Activated CD4-positive, CD25-positive, alpha-beta regulatory T cell treated with anti-CD3 and anti-CD28 coated beads, Interleukin-2, amount 50 U/mL, for 72 hours (primary cell): ENCODE measurements around the gene IGFBP2.
"Not testable (repeated sequence)": the region's sequence is repeated elsewhere in the genome, so short reads cannot be mapped to it uniquely, and the experiment has no call there.

Experiments used
- DNase-seq: peaks from one replicate; pipeline ENCODE4 v3.0.0; 2021

IGFBP2 gene, protein sequence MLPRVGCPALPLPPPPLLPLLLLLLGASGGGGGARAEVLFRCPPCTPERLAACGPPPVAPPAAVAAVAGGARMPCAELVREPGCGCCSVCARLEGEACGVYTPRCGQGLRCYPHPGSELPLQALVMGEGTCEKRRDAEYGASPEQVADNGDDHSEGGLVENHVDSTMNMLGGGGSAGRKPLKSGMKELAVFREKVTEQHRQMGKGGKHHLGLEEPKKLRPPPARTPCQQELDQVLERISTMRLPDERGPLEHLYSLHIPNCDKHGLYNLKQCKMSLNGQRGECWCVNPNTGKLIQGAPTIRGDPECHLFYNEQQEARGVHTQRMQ

DNA sequence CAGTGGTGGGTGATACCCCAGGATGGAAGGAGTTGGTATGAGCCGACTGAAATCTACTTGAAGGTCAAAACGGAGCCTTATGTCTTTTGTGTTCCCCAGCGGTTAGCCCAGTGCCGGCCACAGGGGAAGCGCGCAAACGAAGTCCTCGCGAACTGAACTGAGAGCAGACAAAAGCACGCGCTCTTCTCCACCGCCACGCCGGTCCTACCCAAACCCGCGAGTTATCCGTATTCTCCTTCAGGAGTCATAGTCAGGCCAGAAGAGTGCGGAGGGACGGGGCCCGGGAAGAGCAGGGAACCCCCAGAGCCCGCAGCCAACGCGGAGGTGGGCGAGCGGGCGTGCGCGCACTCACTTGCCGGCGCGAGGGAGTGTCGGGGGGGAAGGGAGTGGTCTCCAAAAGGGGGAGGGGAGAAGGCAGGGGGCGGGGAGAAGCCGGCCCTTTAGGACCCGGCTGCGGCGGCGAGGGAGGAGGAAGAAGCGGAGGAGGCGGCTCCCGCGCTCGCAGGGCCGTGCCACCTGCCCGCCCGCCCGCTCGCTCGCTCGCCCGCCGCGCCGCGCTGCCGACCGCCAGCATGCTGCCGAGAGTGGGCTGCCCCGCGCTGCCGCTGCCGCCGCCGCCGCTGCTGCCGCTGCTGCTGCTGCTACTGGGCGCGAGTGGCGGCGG lies at the start of gene IGFBP2:
Gene IGFBP2, plus strand, starts transcription at position 469 of the 664 bp plus-strand sequence. Its CDS starts 104 bp downstream, at position 573.
- DNase-seq = no peak

DNA sequence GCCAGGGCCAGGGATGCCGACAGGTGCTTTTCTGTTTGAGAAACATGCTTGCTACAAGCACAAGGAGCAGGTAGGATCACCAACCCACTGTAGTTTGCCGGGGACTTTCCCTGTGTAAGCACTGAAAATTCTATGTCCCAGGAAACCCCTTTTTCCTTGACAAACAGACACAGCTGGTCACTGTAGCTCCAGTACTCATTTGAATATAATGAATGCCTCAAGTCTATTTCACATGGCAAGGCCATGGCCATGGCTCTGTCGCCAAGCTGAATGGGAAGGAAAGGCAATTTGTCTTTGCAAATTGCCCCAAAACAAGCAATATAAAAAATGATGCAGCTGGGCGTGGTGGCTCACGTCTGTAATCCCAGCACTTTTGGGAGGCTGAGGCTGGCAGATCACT lies 49.6 kb upstream of the IGFBP2 start:
- no peak for DNase-seq

DNA sequence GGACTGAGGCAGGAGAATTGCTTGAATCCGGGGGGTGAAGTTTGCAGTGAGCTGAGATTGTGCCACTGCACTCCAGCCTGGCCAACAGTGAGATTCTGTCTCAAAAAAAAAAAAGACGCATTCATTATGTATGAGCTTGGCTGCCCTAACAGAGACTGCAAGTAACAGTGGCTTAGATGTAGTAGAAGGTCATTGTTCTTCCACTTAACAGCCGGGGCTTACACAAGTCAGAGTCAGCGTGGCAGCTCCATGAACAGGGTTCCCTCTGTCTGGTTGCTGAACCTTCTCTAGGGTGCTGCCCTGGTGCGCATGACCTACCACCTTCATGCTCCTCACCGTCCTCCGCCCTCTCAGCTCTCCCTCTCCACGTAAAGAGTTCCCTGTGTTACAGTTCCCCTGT lies 49.1 kb upstream of the IGFBP2 start:
- DNase-seq = no peak

DNA sequence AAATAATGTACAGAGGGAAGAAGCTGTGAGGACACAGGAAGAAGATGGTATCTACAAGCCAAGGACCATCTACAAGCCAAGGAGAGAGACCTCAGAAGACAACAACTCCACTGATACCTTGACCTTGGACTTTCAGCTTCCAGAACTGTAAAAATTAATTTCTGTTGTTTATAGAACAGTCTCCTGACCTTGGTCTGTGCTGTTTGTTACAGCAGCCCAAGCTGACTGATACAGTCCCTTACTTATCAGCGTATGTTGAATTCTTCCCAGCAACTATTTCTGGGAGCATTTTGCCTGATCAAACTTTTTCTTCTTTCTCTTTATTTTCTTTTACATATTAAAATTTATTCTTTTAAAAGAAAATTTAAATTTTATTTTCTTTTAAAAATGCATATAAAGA lies 47.8 kb upstream of the IGFBP2 start:
- no peak for DNase-seq

GRCh38 chr2:216588861-216589710 lies 44.1 kb upstream of the IGFBP2 start:
- DNase-seq = no peak

DNA sequence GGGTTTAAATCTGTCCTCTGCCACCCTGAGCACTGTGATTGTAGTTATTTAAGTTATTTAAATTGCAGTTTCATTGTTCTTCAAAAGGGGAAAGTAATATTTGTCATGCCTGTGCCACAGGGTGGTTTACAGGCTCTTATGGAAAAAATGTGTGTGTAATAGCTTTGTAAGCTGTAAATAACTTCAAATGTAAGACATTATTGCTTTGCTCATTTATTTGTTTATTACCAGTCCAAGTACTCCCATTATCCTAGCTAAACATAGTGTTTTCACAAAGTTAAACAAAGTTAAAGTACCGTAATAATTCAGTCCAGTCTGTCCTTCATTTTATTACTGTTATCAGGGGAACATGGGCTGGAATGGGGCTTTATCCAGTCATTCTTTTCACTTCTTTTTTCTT lies 43.4 kb upstream of the IGFBP2 start:
- DNase-seq = no peak

DNA sequence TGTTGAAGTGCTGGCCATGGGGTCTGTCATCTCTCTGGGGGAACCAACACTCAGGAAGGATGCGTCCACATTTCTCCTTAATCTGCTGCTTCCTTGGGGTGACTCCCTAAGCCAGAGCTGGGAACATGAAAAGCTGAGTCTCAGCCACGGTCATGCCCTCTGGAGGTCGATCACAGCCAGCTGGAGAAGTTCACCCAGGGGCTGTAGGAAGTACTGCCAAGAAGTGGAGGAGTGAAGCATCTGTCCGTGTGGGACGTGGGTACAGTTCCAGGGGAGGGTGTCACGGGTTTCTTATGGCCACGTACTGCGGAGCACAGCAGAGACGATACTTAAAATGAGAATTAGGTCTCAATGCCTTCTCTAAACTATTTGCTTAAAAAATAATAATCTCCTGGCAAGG lies 42.4 kb upstream of the IGFBP2 start:
- DNase-seq = no peak

DNA sequence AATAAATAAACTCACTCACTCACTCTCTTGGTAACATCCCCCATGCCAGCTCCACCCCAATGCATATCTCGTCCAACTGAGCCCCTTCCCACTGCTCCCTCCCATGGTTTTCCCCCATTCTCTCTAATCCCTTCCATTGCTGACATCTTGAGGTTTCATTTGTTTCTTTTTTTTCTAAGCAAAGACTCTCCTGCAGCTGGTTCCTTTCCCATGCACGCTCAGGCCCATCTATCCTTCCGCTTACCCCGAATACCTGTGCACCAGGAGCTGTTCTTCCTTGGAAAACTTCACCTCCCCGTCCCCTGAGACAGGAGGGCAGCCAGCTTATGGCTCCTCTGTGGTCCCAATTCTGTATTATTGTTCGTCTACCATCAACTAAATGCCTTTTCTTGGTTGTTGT lies 41.7 kb upstream of the IGFBP2 start:
- DNase-seq = no peak

- no peak for DNase-seq
Observed at GRCh38 chr2:216594081-216594480, 39.1 kb upstream of the IGFBP2 start.

- DNase-seq = no peak
Observed at GRCh38 chr2:216596236-216596979, 36.8 kb upstream of the IGFBP2 start.

DNA sequence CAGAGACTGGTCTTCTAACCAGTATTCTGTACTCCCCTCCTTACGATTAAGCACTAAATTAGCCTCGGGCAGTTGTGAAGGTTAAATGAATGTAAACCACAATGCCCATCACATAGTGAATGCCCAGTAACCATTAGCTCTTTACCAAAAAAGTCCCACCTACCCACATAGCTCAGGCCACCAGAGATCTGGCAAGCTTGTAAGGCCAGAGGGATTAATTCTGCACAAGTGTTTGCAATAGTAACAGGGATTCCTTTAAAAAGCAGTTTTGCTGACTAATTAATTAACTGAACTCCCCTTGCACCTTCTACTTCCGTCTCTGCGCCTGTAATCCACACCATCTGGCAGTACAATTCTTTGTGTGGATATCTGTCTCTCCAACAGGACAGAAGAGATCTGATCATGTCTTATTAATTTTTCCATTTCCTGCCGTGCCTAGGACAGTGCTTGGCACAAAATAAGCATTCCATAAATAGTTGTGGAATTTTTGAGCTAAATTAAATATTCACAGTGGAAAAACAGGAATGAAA lies 36.2 kb upstream of the IGFBP2 start:
- DNase-seq = no peak

DNA sequence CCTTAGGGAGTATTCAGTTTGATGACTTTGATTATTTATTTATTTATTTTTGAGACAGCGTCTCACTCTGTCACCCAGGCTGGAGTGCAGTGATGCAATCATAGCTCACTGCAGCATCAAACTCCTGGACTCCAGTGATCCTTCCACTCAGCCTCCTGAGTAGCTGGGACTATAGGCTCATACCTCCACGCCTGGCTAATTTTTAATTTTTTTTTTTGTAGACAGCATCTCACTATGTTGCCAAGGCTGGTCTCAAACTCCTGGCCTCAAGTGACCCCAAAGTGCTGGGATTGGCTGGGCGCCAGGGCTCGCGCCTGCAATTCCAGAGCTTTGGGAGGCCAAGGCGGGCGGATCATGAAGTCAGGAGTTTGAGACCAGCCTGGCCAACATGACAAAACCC lies 35.4 kb upstream of the IGFBP2 start:
- not testable (repeated sequence) for DNase-seq

DNA sequence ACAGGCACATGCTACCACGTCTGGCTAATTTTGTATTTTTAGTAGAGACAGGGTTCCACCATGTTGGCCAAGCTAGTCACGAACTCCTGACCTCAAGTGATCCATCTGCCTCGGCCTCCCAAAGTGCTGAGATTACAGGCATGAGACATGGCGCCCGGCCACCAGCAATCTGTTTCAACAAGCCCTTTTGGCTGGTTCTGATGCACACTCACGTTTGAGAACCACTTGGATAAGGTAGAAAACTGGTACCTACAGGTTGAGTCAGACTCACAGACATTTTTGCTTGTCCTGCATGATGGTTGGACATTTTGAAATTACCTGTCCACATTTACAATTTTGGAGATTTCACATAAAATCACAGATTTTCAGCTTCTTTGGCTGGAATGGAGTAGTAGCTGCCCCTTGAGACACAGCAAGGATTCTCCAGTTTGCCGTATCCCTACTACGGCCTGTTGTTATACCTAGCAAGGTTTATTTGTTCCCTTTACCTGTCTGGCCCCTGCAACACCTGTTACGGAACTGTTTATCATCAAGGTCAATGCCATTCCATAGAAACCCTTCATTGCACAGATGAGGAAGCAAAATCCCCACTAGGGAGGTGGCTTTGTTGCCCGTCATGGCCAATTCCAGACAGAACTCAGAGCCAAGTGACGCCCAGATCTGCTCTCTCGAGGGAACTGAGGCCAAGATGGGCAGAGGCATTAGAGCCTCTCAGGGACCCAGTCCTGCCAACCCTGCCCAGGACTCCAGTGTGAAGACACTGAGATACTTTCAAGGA lies 31.4 kb upstream of the IGFBP2 start:
- no peak for DNase-seq

GRCh38 chr2:216603010-216603883 lies 30.0 kb upstream of the IGFBP2 start:
- no peak for DNase-seq

DNA sequence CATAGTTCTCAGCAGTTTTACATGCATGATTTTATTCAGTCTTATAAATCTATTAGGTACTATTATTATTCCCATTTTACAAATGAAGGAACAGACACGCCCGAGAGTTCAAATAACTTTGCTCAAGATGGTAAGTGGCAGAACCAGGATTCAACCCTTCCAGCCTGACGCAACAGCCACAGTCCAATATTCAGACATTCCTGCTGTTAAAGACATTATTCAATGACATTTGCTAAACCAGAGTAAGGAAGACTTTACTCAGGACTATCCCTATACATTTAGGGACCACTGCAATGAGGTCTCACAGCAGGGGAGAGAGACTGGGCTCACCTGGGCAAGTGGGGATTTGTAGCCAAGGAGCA lies 29.4 kb upstream of the IGFBP2 start:
- no peak for DNase-seq

DNA sequence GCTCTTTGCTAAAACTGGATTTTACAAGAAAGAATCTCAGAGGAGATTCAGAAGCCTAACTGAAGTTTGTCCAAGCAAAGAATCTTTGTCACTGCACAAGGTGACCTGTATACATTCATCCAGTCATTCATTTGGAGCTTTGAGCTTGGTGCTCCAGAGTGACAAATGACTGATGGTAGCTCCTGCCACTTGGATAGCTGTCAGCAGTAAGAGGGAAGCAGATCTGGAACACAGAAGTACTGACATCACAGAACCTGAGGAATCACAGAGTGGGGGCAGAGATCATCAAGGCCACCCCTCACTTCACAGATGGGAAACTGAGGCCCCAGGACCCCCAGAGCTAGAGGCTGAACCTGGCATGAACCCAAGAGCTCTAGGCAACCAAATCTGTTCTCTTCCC lies 28.8 kb upstream of the IGFBP2 start:
- no peak for DNase-seq

- no peak for DNase-seq
Observed at GRCh38 chr2:216606551-216607276, 26.5 kb upstream of the IGFBP2 start.

- no peak for DNase-seq
Observed at GRCh38 chr2:216607277-216607560, 26.0 kb upstream of the IGFBP2 start.

GRCh38 chr2:216608525-216608924 lies 24.7 kb upstream of the IGFBP2 start:
- no peak for DNase-seq

DNA sequence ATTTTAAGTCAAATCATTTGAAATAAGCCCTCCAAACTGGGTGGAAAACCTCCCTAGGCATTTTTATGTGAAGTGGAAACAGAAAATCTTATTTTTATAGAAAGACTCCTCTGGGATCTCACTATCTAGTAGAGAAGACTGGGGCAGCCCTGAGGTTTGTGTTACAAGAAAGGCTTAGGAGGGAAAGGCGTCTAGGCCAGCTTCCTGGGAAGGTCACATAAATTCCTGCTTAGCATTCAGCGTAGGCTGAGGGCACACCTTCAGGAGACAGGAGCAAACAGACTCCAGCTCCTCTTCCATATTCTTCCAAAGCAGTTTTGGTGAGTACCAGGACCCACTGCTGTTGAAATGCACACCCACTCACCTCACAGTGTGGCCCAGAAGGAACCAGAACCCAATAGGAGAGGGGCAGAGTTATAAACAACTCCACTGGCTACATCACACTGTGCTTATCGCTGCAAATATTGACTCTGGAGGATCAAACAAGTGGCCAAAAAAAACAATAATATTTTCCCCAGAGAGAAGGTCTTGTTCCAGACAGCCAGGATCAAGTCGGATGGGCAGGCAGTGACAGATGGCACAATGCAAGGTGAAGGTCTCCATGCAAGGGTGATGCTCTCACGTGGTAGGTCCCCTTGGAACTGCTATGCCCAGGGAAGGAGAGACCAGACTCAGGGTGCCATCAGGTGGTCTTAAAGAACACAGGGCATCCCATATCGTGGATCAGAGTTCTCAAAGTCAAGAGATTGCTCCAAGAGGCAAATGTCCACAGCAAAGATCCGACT lies 17.7 kb upstream of the IGFBP2 start:
- DNase-seq = no peak
